HG03439 (cell line): ENCODE results near the gene ARHGEF4.

Experiments
- ATAC-seq: cut with Tn5 transposase; IDR thresholded peaks from one replicate; pipeline ENCODE4 v1.9.1; 2021; ENCODE audit warnings: mild to moderate bottlenecking, moderate library complexity; ENCODE audit not compliant: unreplicated experiment

ARHGEF4 gene

DNA sequence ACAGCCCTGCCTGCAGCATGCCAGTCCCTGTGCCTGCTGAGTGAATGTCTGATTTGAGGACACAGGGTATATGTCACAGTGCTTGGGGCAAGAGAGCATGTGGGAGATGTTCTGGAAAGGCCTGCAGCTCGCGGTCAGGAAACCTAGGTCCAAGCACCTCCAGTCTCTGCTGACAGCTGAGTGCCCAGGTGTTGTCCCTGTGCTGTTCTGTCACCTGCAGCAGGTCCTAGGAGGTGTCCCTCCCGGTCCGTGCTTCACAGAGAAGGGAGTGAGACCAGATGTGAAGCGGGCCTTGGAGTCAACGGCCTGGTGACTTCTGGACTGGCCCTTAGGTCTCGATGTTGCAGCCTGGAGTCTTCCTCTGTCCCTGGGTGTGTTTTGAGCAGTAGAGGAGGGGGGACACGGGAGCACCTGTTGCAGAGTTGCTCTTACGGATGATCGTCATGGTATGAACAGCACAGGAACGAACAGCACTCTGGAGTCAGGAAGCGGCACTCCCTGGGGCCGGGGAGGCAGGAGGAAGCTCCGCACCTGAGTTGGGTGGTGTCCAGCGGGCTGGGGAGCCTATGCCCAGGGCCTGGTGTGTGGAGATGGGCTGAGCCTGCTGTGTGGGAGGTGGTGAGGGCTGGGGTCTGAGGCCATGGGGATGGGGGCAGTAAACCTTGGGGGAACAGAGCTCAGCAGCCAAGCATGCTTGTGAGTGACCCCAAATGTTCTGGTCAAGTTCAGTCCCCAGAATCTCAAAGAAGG, 21.6 kb upstream of the ARHGEF4 start:
- no peak for ATAC-seq

DNA sequence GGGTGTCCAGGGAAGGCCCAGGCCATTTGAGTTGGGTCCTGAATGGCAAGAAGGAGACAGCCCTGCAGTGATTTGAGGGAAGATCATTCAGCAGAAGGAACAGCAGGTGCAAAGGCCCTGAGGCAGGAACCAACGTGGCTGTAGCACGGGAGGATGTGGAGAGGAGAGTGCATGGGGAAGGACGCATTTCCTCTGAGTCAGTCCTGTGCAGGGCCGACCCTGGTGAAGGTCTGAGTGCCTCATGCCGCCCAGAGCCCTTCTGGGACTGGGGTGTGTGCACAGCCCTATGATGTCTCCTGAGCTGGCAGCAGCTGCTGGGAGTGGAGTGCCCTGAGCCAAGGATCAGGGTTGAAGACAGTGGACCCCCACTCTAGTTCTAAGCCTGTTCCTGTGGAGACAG, 17.9 kb upstream of the ARHGEF4 start:
- no peak for ATAC-seq

DNA sequence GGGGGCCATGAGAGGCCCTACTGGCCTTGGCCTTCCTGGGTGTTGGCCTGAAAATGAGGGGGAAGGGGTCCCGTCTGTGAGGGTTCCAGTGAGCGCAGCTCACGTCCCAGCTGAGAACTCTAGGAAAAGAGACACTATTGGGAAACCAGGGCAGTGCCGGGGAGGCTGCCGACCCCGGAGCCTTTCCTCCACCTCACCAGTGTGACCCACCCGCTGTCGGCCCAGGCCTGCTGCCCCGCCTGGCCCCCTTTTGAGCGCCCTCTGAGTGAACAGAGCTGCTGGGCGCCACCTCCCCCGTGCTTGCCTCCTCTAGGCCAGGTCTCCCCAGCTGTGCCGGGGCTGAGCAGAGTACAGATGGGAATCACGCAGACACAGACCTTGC, 17.5 kb upstream of the ARHGEF4 start:
- ATAC-seq, result no peak

DNA sequence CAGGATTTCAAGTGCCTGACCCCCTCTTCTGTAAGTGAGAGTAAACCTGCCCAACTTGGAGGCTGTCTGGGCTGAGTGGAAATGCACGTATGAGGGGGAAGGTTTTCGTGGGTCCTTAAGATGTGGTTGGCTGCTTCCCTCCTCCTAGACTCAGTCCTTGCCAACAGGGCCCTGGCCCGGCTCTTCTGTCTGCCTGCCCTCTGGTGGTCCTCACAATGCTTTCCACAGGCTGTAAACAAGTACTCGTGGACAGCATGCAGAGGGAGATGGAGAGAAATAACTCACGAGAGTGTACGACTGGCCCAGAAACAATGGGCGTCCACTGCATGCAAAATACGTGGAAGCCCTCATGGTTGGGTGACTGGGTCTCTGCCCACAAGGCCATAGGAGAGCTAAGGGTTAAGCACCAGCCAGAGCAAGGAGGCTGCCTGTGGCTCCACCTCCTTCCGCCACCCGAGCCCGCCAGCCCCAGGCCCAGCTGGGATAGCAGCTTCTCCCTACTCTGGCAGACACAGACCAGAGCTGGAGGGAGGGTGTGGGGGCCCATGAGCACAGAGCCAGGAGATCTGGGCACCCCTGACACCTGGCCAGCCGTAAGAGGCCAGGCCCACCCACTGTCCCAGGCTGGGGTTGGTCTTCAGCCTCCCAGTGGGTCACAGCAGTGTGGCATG, 17.0 kb upstream of the ARHGEF4 start:
- ATAC-seq, result no peak

DNA sequence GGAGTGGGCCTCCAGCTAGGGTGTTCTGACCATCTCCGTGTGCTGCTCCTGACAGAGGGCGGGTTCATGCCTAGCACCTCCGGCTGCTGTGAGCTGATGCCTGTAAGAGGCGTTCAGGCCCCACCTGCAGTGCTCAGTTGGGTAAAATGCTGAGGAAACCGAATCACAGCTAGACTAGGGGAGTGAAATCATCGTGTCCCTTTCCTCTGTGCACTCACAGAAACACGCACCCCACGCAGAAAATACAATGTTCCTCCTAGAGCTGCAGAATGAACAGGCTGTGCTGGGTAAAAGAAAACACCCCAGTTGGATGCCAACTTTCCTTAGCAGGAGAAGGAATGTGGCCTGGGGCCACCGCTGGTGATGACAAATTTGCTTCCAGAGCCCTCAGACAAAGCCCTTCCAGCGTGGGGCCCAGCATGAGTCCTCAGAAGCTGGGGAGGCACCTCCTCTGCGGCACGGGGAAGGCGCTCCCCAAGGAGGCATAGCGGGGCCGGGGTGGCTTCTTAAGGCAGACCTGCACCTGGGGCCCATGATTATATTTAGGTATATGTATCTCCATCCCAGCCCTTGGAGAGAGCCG, 16.3 kb upstream of the ARHGEF4 start:
- no peak for ATAC-seq

DNA sequence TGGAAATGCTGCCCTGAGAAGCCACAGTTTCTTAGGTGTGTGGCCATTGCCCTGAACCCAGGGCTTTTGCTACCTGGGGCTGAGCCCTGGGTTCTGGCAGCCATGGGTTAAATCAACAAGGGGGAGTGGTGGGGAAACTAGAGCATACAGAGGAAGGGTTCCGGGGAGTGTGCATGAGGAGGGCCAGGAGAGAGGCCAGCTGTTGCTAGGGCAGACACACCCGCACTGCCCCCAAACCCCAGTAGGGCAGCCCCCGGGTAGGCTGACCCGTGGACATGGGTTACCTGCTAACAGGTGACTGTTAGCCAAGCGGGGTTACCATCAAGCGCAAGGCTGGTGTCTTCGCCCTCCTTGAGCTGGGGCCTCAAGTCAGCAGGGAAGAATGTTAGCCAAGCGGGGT, 14.8 kb upstream of the ARHGEF4 start:
- no peak for ATAC-seq

DNA sequence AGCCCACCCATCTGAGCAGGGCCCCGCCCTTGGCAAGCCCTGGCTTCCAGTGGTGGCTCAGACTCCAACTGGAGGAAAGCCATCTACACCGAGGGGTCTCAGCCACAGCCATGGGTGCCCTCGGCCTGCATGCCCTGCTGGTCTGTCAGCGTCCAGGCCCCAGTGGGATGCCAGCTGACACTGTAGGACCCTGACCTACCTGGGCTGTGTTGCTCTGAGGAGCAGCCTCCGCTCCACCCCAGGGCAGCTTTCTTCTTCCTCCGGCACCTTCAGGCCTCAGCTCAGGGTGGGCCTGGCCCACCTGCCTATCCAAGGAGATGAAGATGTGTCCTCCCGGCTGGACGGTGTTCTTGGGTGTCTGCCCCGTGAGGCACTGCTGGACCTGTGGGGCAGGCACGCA, 13.9 kb upstream of the ARHGEF4 start:
- no peak for ATAC-seq

DNA sequence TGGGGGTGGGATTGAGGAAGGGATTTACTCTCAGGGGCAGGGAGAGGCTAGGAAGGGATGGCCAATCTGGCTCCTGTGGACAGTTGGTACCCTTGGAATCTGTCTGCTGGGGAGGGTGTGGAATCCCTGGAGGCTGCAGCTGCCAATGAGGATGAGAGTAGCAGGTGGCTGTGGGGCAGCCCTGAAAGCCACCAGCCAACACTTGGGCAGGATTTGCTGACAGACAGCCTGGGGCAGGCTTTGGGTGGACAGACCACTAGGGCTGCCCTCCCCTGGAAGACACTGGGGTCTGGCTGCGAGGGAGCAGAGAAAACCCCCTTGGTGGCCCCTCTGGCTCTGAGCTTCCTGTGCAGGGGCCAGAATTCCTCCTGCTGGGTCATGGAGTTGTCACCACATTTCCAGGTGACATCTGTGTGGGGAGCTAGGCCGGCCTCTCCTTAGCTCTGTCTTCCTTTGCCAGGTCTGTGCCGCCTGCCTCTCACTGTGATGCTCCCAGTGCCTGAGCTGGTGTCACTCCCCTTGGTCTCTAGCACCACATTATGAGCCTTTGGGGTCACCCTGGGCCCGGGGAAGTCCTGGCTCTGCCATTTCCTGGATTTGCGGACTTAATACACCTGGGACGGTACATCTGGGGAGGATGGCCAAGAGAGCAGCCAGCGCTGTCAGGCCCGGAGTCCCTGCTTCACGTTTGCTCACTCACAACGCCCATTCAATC, 13.4 kb upstream of the ARHGEF4 start:
- ATAC-seq, result peak; percentile 30

DNA sequence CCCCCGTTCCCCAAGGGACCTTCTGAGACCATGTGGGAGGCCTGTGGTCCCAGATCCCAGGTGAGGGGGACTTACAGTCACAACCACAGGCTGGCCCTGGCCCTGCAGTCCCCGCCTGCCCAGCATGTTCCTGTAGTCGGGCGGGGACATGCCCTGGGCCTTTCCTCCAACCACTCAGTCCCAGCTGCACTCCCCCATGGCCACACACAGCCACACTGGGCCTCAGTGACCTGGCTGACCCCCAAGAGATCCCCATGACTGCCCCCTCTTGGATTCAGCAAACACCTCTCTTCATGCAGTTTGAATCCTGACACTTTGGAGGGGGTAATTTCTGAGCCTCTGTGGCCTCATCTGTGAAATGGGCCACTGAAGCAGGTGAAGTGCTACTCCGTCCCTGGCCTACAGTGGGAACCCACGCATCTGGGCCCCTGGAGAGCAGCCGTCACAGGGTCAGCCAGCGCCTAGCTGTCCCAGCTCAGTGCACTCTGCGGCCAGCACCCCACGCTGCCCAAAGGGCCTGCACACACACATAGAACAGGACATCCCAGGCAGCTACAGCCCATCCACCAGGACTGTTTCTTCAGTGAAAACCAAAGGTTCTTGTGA, 12.7 kb upstream of the ARHGEF4 start:
- ATAC-seq, result peak; percentile 65

DNA sequence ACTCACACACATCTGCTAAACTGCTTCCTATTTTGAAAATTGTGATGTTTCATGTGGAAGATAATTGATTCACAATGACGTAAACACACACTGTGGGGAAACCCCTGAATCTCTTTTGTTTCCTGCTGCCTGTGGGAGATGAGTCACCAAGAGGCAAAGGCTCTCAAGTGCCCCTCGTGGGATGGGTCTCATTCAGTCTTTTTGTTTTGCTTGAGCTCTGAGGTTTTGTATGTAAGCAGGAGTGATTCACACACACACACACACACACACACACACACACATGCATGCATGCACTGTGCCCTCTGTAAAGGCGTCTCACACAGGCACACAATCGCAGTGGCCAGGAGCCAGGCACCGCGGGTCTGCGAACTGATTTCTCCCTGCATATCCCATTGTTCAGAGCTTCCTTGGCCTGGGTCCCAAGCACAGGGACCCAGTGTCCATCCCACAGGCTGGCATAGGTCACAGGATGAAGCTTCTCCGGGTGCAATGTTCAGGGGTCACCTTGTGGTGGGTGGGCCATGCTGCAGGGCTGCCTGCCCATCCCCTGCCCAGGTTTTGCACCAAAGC, 12.1 kb upstream of the ARHGEF4 start:
- peak; percentile 75 for ATAC-seq

DNA sequence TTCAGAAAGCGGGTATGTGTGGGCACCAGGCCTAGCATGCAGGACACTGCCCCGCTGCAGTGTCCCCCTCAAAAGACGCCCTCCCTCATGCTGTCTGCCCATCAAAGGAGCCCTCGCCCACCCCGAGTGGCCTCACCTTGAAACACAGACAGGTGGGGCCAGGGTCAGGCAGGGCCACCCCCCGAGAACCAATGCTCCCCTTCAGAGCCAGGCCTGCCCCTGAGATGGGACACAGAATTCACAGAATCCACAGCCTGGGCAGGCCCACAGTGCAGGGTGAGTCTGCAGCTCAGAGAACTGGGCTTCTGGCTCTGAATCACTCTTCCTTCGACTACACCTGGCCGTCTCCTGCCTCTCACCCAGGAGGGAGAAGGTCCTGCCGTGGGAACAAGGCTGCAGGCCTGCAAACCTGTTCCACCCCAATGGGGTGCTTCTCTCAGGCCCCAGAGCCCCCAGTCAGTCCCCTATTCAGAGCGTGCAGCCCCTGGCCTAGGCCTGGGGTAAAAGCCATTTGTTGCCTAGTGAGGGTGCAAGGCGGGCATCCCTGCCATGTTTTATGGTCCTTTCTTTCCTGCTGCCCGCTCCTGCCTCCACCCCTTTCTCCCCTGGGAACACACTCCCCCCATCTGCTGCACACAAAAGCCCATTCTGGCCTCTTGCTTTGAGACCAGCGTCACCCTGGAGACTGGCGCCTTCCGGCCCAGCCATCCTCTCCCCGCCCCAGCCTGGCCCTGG, 11.3 kb upstream of the ARHGEF4 start:
- no peak for ATAC-seq

DNA sequence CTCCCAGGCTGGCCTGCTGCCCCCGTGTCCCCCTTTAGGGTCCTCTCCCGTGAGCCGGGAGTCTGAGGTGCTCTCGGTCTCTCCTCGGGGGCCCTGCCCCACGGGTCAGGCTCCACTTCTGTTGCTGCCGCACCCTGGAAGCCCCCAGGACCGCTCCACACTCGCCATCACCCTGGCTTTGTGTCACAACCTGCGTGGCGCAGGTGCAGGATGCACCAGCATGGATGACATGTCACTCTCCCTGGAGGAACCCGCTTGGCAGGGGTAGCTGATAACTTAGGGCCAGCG, 10.8 kb upstream of the ARHGEF4 start:
- ATAC-seq, result no peak

DNA sequence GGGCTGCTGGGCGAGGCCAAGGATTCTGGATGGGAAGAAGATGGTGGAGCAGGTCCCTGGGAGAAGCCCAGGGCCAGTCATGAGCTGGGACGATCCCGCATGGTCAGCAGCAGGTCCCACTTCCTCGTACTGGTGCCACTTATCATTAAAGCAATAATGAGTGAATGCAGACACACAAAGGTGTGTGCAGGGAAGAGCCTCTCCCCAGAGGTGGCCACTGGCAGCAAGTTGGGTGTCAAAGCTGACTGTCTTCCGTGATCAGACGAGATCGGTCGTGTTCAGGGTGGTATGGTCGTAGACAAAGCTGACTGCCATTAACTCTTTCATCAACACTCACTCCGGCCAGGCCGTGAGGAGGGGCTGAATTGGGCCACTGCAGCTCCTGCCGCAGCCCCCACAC, 10.3 kb upstream of the ARHGEF4 start:
- no peak for ATAC-seq

DNA sequence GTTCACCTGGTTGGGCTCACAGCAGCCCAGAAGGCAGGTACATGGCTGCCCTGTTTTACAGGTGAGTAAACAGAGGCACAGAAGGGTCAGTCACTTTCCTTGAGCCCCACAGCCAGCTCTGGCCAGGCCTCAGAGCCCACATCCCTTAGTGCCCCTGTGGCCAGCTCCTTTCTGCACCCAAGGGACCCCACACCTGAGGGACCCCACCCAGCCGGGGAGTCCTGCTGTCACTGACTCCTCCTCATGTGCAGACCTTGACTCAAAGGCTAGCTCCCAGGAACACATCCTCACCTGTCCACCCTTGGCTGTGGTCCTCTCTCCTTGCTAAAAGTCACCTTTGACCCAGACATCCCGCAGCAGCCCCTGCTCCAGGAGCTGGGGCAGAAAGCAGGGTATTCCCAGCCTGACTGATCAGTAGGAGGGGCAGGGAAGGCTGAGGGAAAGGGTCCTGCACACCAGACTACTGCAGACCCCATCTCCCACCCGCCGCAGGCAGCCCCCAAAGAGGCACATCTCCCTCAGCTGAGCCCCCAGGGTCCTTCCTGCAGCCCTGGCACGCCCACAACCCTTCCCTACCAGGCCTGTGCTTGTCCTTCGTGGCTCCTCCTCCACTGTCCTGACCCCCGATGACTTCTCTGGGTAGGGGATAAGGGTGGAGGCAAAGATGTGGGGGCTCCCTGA, 9.8 kb upstream of the ARHGEF4 start:
- ATAC-seq, result no peak

DNA sequence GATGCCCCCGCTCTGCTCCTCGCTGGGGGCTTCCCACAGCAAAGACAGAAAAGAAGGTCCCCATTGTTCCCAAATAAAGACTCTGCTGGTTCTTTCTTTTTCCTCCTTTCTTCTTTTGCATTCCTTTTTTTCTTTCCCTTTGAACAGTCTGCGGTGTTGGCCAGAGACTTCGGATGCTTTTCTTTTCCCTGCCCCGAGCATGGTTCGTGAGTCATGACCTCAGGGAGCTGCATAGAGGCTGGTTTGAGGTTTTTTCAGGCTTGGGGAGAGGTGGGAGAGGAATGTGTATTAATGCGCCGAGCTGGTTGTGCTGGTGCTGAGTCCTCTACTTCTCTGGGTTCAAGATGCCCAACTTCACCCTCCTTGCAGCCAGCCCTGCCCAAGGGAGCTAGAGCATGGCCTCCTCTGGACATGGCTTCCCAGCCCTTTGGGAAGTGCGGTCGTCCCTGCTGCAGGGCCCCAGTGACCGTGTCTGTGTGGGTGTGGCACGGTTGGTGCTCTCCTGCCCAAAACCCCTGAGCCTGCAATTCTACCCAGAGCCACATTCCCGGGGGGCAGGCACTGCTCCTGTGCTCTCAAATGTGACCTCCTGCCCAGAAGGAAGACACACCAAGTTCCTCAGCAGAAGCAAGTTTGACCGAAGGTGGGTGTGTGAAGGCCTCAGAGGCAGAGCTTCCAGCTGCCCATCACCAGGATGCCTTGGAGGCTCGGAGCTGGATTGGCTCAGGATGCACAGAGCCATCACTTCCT, 9.0 kb upstream of the ARHGEF4 start:
- ATAC-seq, result no peak

DNA sequence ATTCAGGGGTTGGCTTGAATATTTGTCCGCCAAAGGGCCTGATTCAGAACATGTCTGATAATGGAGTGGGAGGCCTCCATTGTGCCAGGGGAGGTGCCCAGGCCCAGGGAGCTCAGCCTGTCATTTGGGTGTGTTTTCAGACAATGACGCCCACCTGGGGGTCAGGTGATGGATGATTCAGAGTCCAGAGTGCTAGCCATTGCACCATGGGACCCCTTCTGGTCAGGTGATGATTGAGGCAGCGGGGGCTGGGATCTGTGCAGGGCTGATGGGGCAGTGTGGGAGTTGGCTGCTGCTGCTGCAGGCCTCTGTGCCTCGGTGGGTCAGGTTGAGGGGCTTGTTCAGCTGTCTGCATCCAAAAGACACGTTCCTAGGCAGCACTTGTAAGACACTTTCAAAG, 8.3 kb upstream of the ARHGEF4 start:
- no peak for ATAC-seq

DNA sequence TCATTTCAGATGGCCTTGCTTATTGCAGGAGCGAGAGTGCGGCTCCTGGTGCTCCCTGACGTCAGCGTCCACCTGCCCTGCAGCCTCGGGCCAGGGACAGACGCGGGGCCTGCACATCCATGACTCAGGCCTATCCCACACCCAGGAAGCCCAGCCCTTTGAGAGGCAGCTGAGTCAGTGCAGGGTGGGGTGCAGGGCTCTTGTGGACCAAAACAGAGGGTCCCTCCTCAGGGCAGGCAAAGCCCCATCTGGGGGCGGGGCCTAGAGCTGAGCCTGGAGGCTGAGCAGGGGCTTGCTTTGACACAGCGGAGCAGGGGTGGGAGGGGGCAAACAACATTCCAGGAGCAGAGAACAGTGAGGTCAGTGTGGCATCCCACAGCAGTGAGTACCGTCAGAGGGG, 7.7 kb upstream of the ARHGEF4 start:
- ATAC-seq, result no peak

DNA sequence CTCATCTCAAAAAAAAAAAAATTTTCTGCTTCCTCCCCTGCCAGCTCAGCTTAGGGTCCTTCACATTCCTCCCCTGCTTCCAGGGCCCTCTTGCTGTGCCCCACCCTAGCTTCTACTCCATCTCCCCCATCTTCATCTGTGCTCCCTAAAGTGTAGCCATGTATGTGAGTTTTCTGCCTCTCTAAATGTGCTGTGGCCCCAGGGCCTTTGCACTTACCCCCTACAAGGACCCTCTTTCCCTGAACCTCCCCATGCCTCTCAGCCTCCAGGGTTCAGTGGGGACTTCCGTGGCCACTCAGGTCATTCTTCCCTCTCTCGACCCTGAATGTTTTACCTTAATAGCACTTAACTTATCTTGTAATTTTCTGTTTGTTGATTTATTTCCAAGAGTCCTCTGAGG, 6.2 kb upstream of the ARHGEF4 start:
- ATAC-seq, result no peak

DNA sequence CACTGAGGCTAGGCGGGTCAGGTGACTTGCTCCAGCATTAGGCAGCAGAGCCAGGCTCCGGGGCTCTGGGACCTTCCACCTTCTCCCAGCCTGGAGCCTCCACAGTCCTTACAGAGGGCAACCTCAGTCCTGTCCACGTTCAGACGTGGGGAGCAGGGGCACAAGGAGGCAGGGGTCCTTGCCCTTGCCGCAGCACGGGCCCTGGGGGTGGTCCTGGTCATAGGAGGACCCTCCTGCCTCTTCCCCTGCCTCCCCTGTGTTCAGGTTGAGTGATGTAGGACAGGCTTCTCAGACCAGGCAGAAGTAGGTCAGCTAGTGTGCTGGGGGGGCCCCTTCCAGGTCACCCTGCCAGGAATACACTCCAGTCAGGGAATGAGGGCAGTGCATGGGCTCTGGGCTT, 5.4 kb upstream of the ARHGEF4 start:
- no peak for ATAC-seq
